Neural crest cell (in vitro differentiated cells): Measurements from ENCODE around the gene INS. TPM values are rescaled to one million over a fixed set of nuclear protein-coding genes. Genes with fewer than 3 reads are reported as not detected.

Source experiments
- DNase-seq: peaks from one replicate; pipeline ENCODE4 v3.0.0; 2021; ENCODE audit warnings: low read depth, mixed read lengths, low spot score
- H3K27ac Mint-ChIP-seq: one replicate; pipeline ENCODE4 v1.8.0; 2021; ENCODE audit warnings: mild to moderate bottlenecking, mixed read lengths; ENCODE audit not compliant: unreplicated experiment
- H3K27me3 Mint-ChIP-seq: 2 replicates; pipeline ENCODE4 v1.8.0; 2021; ENCODE audit warnings: low read depth, mild to moderate bottlenecking, mixed read lengths
- H3K36me3 Mint-ChIP-seq: 2 replicates; pipeline ENCODE4 v1.8.0; 2021; ENCODE audit warnings: low read depth, mild to moderate bottlenecking, mixed read lengths
- H3K4me1 Mint-ChIP-seq: 2 replicates; pipeline ENCODE4 v1.8.0; 2021; ENCODE audit warnings: mixed read lengths
- H3K4me3 Mint-ChIP-seq: one replicate; pipeline ENCODE4 v1.8.0; 2021; ENCODE audit warnings: mild to moderate bottlenecking, mixed read lengths
- H3K9me3 Mint-ChIP-seq: 2 replicates; pipeline ENCODE4 v1.8.0; 2021; ENCODE audit warnings: mixed read lengths
- CTCF ChIP-seq: fragments of 200-600 bp; sonication (generic); conservative IDR thresholded peaks from 2 replicates; pipeline ENCODE4 v1.5.0; 2021; ENCODE audit warnings: antibody characterized with exemption, mild to moderate bottlenecking
- total RNA-seq: library from RNA; stranded (reverse); gene quantifications from 2 replicates; pipeline ENCODE4 v1.2.1, GENCODE V29; 2021

The INS gene
- total RNA-seq, 1 donor from 2014 or later = not detected

- H3K27me3 Mint-ChIP-seq = peaks cover 22% of the 10 kb centered on the region
- no peak overlapping the region for H3K27ac Mint-ChIP-seq
- H3K9me3 Mint-ChIP-seq = no peaks in the 10 kb centered on the region
- TF ChIP-seq CTCF = no peak
- H3K36me3 Mint-ChIP-seq = no peaks in the 10 kb centered on the region
- no peak for DNase-seq
- H3K4me1 Mint-ChIP-seq = peaks cover 25% of the 10 kb centered on the region
- H3K4me3 Mint-ChIP-seq = no peak overlapping the region
Measured at GRCh38 chr11:2192435-2192834, 31.4 kb upstream of the INS start.

GRCh38 chr11:2191883-2192282 is 30.9 kb upstream of the INS start:
- Mint-ChIP-seq H3K4me3 (no peak overlapping the region), H3K27me3 (peaks cover 19% of the 10 kb centered on the region), H3K9me3 (no peaks in the 10 kb centered on the region), H3K27ac (no peak overlapping the region), H3K4me1 (peaks cover 22% of the 10 kb centered on the region), H3K36me3 (no peaks in the 10 kb centered on the region)
- DNase-seq = no peak
- TF ChIP-seq CTCF = no peak

GRCh38 chr11:2190657-2191471 is 29.9 kb upstream of the INS start:
- no peaks in the 10 kb centered on the region for H3K9me3 Mint-ChIP-seq
- peak overlapping the region; percentile 13 for H3K4me3 Mint-ChIP-seq
- H3K27ac Mint-ChIP-seq = peak overlapping the region; percentile 45
- no peak for TF ChIP-seq CTCF
- no peaks in the 10 kb centered on the region for H3K36me3 Mint-ChIP-seq
- peaks cover 15% of the 10 kb centered on the region for H3K4me1 Mint-ChIP-seq
- DNase-seq = no peak
- peaks cover 10% of the 10 kb centered on the region for H3K27me3 Mint-ChIP-seq

- no peak for DNase-seq
- Mint-ChIP-seq H3K4me3 (no peak overlapping the region), H3K27ac (peak overlapping the region; percentile 45), H3K4me1 (peaks cover 15% of the 10 kb centered on the region), H3K9me3 (no peaks in the 10 kb centered on the region), H3K36me3 (no peaks in the 10 kb centered on the region), H3K27me3 (peaks cover 12% of the 10 kb centered on the region)
- TF ChIP-seq CTCF = no peak
Measured at GRCh38 chr11:2189938-2190656, 29.1 kb upstream of the INS start.

GRCh38 chr11:2188745-2189144 is 27.7 kb upstream of the INS start:
- no peak for DNase-seq
- H3K36me3 Mint-ChIP-seq = no peaks in the 10 kb centered on the region
- H3K4me1 Mint-ChIP-seq = peaks cover 15% of the 10 kb centered on the region
- H3K27ac Mint-ChIP-seq = no peak overlapping the region
- no peaks in the 10 kb centered on the region for H3K9me3 Mint-ChIP-seq
- H3K4me3 Mint-ChIP-seq = no peak overlapping the region
- H3K27me3 Mint-ChIP-seq = peaks cover 19% of the 10 kb centered on the region
- no peak for TF ChIP-seq CTCF
